Measurements from ENCODE around the gene STARD5. TPM values are rescaled to one million over a fixed set of nuclear protein-coding genes. Genes with fewer than 3 reads are reported as not detected.

The STARD5 gene
- total RNA-seq, 4 donors from 2014 or later: 0.36 to 1.7 (median 0.63) TPM

- H3K9me3 ChIP-seq: no peaks in the 10 kb centered on the region
- intact Hi-C loops (cut with DNase I; ENCODE audit: low total_unique reads) (no loop called here), in situ Hi-C loops (cut with MboI; ENCODE audit: low sequenced_read_pairs in 4 of 4) (loop anchor here in 3 of 4 donors (10.0 to 25.0 kb wide), 3 partner anchors 61 to 812 kb away; partner anchors contain the start of gene MESD (in 1 of the 3))
- H3K4me1 ChIP-seq: no peaks in the 10 kb centered on the region
- H3K27me3 ChIP-seq: no peaks in the 10 kb centered on the region
- no peak for TF ChIP-seq POLR2A (IDR thresholded peaks at IDR 0.05)
- TF ChIP-seq CTCF (IDR thresholded peaks at IDR 0.05 in 4 of 5, conservative IDR thresholded peaks at IDR 0.05 in 1 of 5): no peak
- no peak for DNase-seq
- H3K27ac ChIP-seq: no peak overlapping the region
- no peak overlapping the region for H3K4me3 ChIP-seq
- no peaks in the 10 kb centered on the region for H3K36me3 ChIP-seq
- ATAC-seq: no peak
Observed at GRCh38 chr15:81273855-81274254, 50.1 kb downstream of the STARD5 start.

- DNase-seq (no peak), ATAC-seq (no peak)
- in situ Hi-C loops (cut with MboI; ENCODE audit: low sequenced_read_pairs in 4 of 4): loop anchor here in 3 of 4 donors (10.0 to 25.0 kb wide), 3 partner anchors 62 to 811 kb away; partner anchors contain the start of gene MESD (in 1 of the 3)
- Histone ChIP-seq H3K4me1 (no peaks in the 10 kb centered on the region), H3K27ac (no peak overlapping the region), H3K4me3 (no peak overlapping the region), H3K27me3 (no peaks in the 10 kb centered on the region), H3K36me3 (no peaks in the 10 kb centered on the region), H3K9me3 (no peaks in the 10 kb centered on the region)
- TF ChIP-seq CTCF (IDR thresholded peaks at IDR 0.05 in 4 of 5, conservative IDR thresholded peaks at IDR 0.05 in 1 of 5) (no peak), POLR2A (IDR thresholded peaks at IDR 0.05) (no peak)
- intact Hi-C loops (cut with DNase I; ENCODE audit: low total_unique reads): no loop called here
Observed at GRCh38 chr15:81273200-81273599, 50.7 kb downstream of the STARD5 start.

GRCh38 chr15:81271761-81272644 lies 51.9 kb downstream of the STARD5 start:
- Histone ChIP-seq H3K27me3 (no peaks in the 10 kb centered on the region), H3K36me3 (no peaks in the 10 kb centered on the region), H3K4me1 (no peaks in the 10 kb centered on the region), H3K9me3 (no peaks in the 10 kb centered on the region), H3K27ac (no peak overlapping the region), H3K4me3 (no peak overlapping the region)
- in situ Hi-C loops (cut with MboI; ENCODE audit: low sequenced_read_pairs in 4 of 4): loop anchor here in 3 of 4 donors (10.0 to 25.0 kb wide), 3 partner anchors 63 to 810 kb away; partner anchors contain the start of gene MESD (in 1 of the 3)
- no peak for DNase-seq
- no peak for ATAC-seq
- TF ChIP-seq CTCF (IDR thresholded peaks at IDR 0.05 in 4 of 5, conservative IDR thresholded peaks at IDR 0.05 in 1 of 5): no peak
- TF ChIP-seq POLR2A (IDR thresholded peaks at IDR 0.05): no peak
- intact Hi-C loops (cut with DNase I; ENCODE audit: low total_unique reads): no loop called here

GRCh38 chr15:81270781-81271491 lies 53.0 kb downstream of the STARD5 start:
- intact Hi-C loops (cut with DNase I; ENCODE audit: low total_unique reads) (no loop called here), in situ Hi-C loops (cut with MboI; ENCODE audit: low sequenced_read_pairs in 4 of 4) (loop anchor here in 3 of 4 donors (10.0 to 25.0 kb wide), 3 partner anchors 64 to 809 kb away; partner anchors contain the start of gene MESD (in 1 of the 3))
- no peak for DNase-seq
- Histone ChIP-seq H3K4me1 (peaks cover 4 to 5% of the 10 kb centered on the region in 2 donors), H3K27ac (no peak overlapping the region), H3K4me3 (no peak overlapping the region), H3K27me3 (no peaks in the 10 kb centered on the region), H3K9me3 (no peaks in the 10 kb centered on the region), H3K36me3 (no peaks in the 10 kb centered on the region)
- no peak for ATAC-seq
- TF ChIP-seq CTCF (IDR thresholded peaks at IDR 0.05 in 4 of 5, conservative IDR thresholded peaks at IDR 0.05 in 1 of 5) (no peak), POLR2A (IDR thresholded peaks at IDR 0.05) (no peak)

All from gastrocnemius medialis (tissue), 4 donors.